ENCODE measurements around the gene SNAP25. TPM values are rescaled to one million over a fixed set of nuclear protein-coding genes. Genes with fewer than 3 reads are reported as not detected.
A peak's percentile ranks its signal among the peaks of the same experiment; 100 is the strongest.

Gene SNAP25
- total RNA-seq, 4 donors from 2014 or later = 0.34 to 2.1 TPM; not detected in 2

- 64 to 71% methylated on average over 2 of the region's 2 CpGs for WGBS, 2 donors
- TF ChIP-seq CTCF (IDR thresholded peaks at IDR 0.05) (no peak), POLR2A (IDR thresholded peaks at IDR 0.05) (no peak)
- DNase-seq (ENCODE audit: low spot score in 2 of 2) = no peak
- no peak overlapping the region for H3K4me3 ChIP-seq (ENCODE audit: low read depth, poor library complexity, severe bottlenecking)
- intact Hi-C loops (cut with DNase I; ENCODE audit: low total_unique reads) = no loop called here
Measured at GRCh38 chr20:10180651-10181235, 37.9 kb upstream of the SNAP25 start.

DNA sequence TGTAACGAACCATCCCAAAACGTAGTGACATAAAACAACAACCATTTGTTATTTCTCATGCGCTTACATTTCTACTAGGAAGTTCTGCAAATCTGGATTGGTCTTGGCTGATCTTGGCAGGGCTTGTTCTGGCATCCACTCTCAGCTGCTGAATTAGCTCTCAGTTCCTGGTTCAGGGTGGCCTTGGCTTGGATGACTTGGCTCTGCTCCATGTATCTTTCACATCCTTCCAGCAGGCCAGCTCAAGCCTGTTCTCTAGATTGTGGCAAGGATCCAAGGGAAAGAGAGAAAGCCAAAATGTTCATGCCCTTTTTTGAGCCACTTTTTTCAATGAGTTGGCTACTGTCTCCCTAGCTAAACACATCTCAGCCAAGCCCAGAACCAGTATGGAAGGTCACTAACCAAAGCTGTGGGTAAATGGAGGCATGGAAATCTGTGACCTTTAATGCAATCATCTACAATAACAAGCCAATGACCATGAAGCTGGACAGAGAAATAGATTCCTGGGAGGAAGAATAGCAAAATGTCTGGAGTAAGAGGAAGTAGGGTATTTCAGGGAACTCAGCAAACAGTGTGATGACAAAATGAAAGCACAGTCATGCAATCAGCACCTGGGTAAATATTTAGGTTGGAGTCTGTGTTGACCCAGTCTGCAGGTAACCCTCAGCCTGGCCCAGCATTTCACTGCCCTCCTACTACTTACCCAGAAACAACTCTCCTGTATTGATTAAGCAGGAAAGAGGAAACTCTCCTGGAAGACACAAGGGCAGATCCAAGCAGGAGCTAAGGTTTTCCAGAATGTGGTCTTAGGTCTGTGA is 32.7 kb upstream of the SNAP25 start:
- TF ChIP-seq CTCF (IDR thresholded peaks at IDR 0.05) = peak in 1 of 3 donors; percentile 47
- no peak for TF ChIP-seq POLR2A (IDR thresholded peaks at IDR 0.05)
- no peak for DNase-seq (ENCODE audit: low spot score in 2 of 2)
- intact Hi-C loops (cut with DNase I; ENCODE audit: low total_unique reads) = no loop called here
- 34 to 51% methylated on average over 3 of the region's 3 CpGs for WGBS, 2 donors
- H3K4me3 ChIP-seq (ENCODE audit: low read depth, poor library complexity, severe bottlenecking) = no peak overlapping the region

- DNase-seq (ENCODE audit: low spot score in 2 of 2) = no peak
- intact Hi-C loops (cut with DNase I; ENCODE audit: low total_unique reads) = no loop called here
- no peak overlapping the region for H3K4me3 ChIP-seq (ENCODE audit: low read depth, poor library complexity, severe bottlenecking)
- 81 to 83% methylated on average over 3 of the region's 3 CpGs for WGBS, 2 donors
- no peak for TF ChIP-seq CTCF (IDR thresholded peaks at IDR 0.05)
- no peak for TF ChIP-seq POLR2A (IDR thresholded peaks at IDR 0.05)
Measured at GRCh38 chr20:10190456-10190855, 28.2 kb upstream of the SNAP25 start.

GRCh38 chr20:10192171-10192570 is 26.5 kb upstream of the SNAP25 start:
- no peak for DNase-seq (ENCODE audit: low spot score in 2 of 2)
- H3K4me3 ChIP-seq (ENCODE audit: low read depth, poor library complexity, severe bottlenecking) = no peak overlapping the region
- TF ChIP-seq CTCF (IDR thresholded peaks at IDR 0.05) = no peak
- TF ChIP-seq POLR2A (IDR thresholded peaks at IDR 0.05) = no peak
- intact Hi-C loops (cut with DNase I; ENCODE audit: low total_unique reads) = no loop called here
- 25 to 32% methylated on average over 1 of the region's 1 CpG for whole genome bisulfite sequencing, 2 donors

DNA sequence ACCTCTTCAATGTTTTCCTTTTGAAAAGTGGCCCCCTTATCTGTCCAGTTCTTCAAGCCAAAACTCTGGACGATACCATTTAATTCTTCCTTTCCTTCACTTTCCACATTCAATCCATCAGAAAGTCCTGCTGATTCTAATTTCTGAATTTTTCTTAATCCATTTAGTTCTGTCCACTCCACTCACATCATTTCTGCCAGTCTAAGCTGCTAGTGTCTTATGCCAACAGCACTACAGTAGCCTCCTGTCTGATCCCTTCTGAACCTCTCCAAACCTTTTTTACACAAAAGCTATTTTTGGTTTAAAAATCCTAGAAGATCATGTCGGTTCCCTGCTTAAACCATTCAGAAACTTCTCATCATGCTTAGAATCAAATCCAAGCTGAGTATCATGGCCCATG is 24.5 kb upstream of the SNAP25 start:
- 88 to 91% methylated on average over 2 of the region's 2 CpGs for WGBS, 2 donors
- TF ChIP-seq POLR2A (IDR thresholded peaks at IDR 0.05) (no peak), CTCF (IDR thresholded peaks at IDR 0.05) (no peak)
- intact Hi-C loops (cut with DNase I; ENCODE audit: low total_unique reads) = no loop called here
- H3K4me3 ChIP-seq (ENCODE audit: low read depth, poor library complexity, severe bottlenecking) = no peak overlapping the region
- no peak for DNase-seq (ENCODE audit: low spot score in 2 of 2)
